IMR-90 (cell line): ENCODE measurements around the gene ATP1B3. TPM values are rescaled to one million over a fixed set of nuclear protein-coding genes. Genes with fewer than 3 reads are reported as not detected.

ENCODE experiments used
- ATAC-seq: fragments of 200-7000 bp; cut with Tn5 transposase; 2 replicates; pipeline ENCODE4 v1.9.1; 2020; ENCODE audit warnings: low read depth, mild to moderate bottlenecking, moderate library complexity
- BruUV-seq: library from RNA; stranded (reverse); fragments of 400-500 nt; replicated peaks from 2 replicates; lab custom pipeline; 2021; lab: Mats Ljungman, UMichigan
- CTCF ChIA-PET: fragments of 300-600 bp; formaldehyde crosslinking; extraction: SDS; loops from one replicate; lab custom pipeline; 2021; ENCODE audit warnings: antibody characterized with exemption; lab: Yijun Ruan, JAX
- POLR2A ChIA-PET: fragments of 300-600 bp; sonication (Branson Sonifier 250); formaldehyde crosslinking; loops from one replicate; lab custom pipeline; 2022; ENCODE audit warnings: antibody characterized with exemption; ENCODE audit not compliant: unreplicated experiment; lab: Charles Lee
- DNase-seq: peaks from one replicate; pipeline ENCODE4 v3.0.0; 2013
- H2AFZ ChIP-seq: replicated peaks from 2 replicates; pipeline ENCODE3; 2013; ENCODE audit warnings: low read length, mild to moderate bottlenecking; ENCODE audit not compliant: poor library complexity
- H2AK5ac ChIP-seq: 2 replicates; pipeline ENCODE4 v1.6.1; 2013; ENCODE audit warnings: low read depth, low read length, inconsistent platforms
- H2AK9ac ChIP-seq: replicated peaks from 2 replicates; pipeline ENCODE3; 2013; ENCODE audit warnings: mild to moderate bottlenecking, low read depth, low read length, moderate library complexity; ENCODE audit not compliant: poor library complexity
- H2BK120ac ChIP-seq: 2 replicates; pipeline ENCODE4 v1.6.1; 2013; ENCODE audit warnings: low read depth, low read length, inconsistent platforms
- H2BK15ac ChIP-seq: 3 replicates; pipeline ENCODE4 v1.6.1; 2013; ENCODE audit warnings: low read depth, low read length, inconsistent platforms
- H2BK20ac ChIP-seq: 2 replicates; pipeline ENCODE4 v1.6.1; 2013; ENCODE audit warnings: low read depth, mild to moderate bottlenecking, inconsistent platforms, low read length, moderate library complexity
- H2BK5ac ChIP-seq: 2 replicates; pipeline ENCODE4 v1.6.1; 2013; ENCODE audit warnings: mild to moderate bottlenecking, low read depth, low read length, inconsistent platforms; ENCODE audit not compliant: poor library complexity, severe bottlenecking
- H3K14ac ChIP-seq: replicated peaks from 2 replicates; pipeline ENCODE4 v1.6.1; 2013; ENCODE audit warnings: low read depth, low read length, inconsistent platforms
- H3K18ac ChIP-seq: 2 replicates; pipeline ENCODE4 v1.6.1; 2013; ENCODE audit warnings: low read depth, low read length, control low read depth
- H3K23ac ChIP-seq: 2 replicates; pipeline ENCODE4 v1.6.1; 2013; ENCODE audit warnings: low read depth, low read length, inconsistent platforms
- H3K27ac ChIP-seq: 2 replicates; pipeline ENCODE4 v1.5.1; 2013; ENCODE audit warnings: mild to moderate bottlenecking, control low read depth, low read length; ENCODE audit not compliant: insufficient read depth
- H3K27me3 ChIP-seq: 2 replicates; pipeline ENCODE4 v1.6.1; 2013; ENCODE audit warnings: low read length; ENCODE audit not compliant: control insufficient read depth, insufficient read depth
- H3K36me3 ChIP-seq: 2 replicates; pipeline ENCODE4 v1.6.1; 2013; ENCODE audit warnings: low read length, mixed read lengths; ENCODE audit not compliant: control insufficient read depth, insufficient read depth
- H3K4ac ChIP-seq: 2 replicates; pipeline ENCODE4 v1.6.1; 2013; ENCODE audit warnings: low read depth, low read length, inconsistent platforms
- H3K4me1 ChIP-seq: 2 replicates; pipeline ENCODE4 v1.6.1; 2013; ENCODE audit warnings: low read length, mixed read lengths; ENCODE audit not compliant: control insufficient read depth, insufficient read depth
- H3K4me2 ChIP-seq: 2 replicates; pipeline ENCODE4 v1.6.1; 2013; ENCODE audit warnings: low read depth, mild to moderate bottlenecking, control low read depth, low read length, moderate library complexity
- H3K4me3 ChIP-seq: 2 replicates; pipeline ENCODE4 v1.5.1; 2013; ENCODE audit warnings: low read depth, mild to moderate bottlenecking, control low read depth, low read length, moderate library complexity; ENCODE audit not compliant: insufficient read depth
- H3K56ac ChIP-seq: 2 replicates; pipeline ENCODE4 v1.6.1; 2013; ENCODE audit warnings: low read length, inconsistent platforms; ENCODE audit not compliant: insufficient read depth; ENCODE audit errors: extremely low read depth
- H3K79me1 ChIP-seq, 2 experiments: 2 replicates each; pipeline ENCODE4 v1.6.1; 2013; ENCODE audit warnings: low read length in 2 of 2, inconsistent platforms in 1 of 2, low read depth in 1 of 2
- H3K9ac ChIP-seq: 2 replicates; pipeline ENCODE4 v1.6.1; 2013; ENCODE audit warnings: low read depth, low read length, control low read depth
- H3K9me1 ChIP-seq: 2 replicates; pipeline ENCODE4 v1.6.1; 2013; ENCODE audit warnings: low read length, inconsistent platforms; ENCODE audit not compliant: insufficient read depth
- H3K9me3 ChIP-seq: 2 replicates; pipeline ENCODE4 v1.6.1; 2013; ENCODE audit warnings: low read length; ENCODE audit not compliant: control insufficient read depth, insufficient read depth
- H4K20me1 ChIP-seq: 2 replicates; pipeline ENCODE4 v1.6.1; 2013; ENCODE audit warnings: low read length, inconsistent platforms; ENCODE audit not compliant: insufficient read depth
- H4K5ac ChIP-seq: 2 replicates; pipeline ENCODE4 v1.6.1; 2013; ENCODE audit warnings: mild to moderate bottlenecking, low read depth, low read length, control low read depth
- H4K8ac ChIP-seq, 2 experiments: 2 replicates each; pipeline ENCODE4 v1.6.1; 2013; ENCODE audit warnings: low read depth in 2 of 2, low read length in 2 of 2, control low read depth in 1 of 2, inconsistent platforms in 1 of 2
- H4K91ac ChIP-seq: 2 replicates; pipeline ENCODE4 v1.6.1; 2013; ENCODE audit warnings: low read depth, low read length, inconsistent platforms; ENCODE audit not compliant: insufficient read depth
- BHLHE40 ChIP-seq: fragments of 150-350 bp; IDR thresholded peaks from 2 replicates; pipeline ENCODE4 v1.6.1; 2016; ENCODE audit warnings: mild to moderate bottlenecking, low read depth, low read length
- CEBPB ChIP-seq: IDR thresholded peaks from 2 replicates; pipeline ENCODE4 v1.6.1; 2012; ENCODE audit warnings: low read depth, low read length, improper control_type of control experiment
- CHD1 ChIP-seq: IDR thresholded peaks from 2 replicates; pipeline ENCODE4 v1.6.1; 2012; ENCODE audit warnings: low read depth, low read length, improper control_type of control experiment
- FOS ChIP-seq: fragments of 150-350 bp; IDR thresholded peaks from 2 replicates; pipeline ENCODE4 v1.6.1; 2016; ENCODE audit warnings: low read depth, low read length
- MAFK ChIP-seq: IDR thresholded peaks from 2 replicates; pipeline ENCODE4 v1.6.1; 2012; ENCODE audit warnings: low read depth, low read length, improper control_type of control experiment
- MAZ ChIP-seq: IDR thresholded peaks from 2 replicates; pipeline ENCODE4 v1.6.1; 2012; ENCODE audit warnings: low read depth, mild to moderate bottlenecking, low read length, improper control_type of control experiment, moderate library complexity, borderline replicate concordance
- MXI1 ChIP-seq: IDR thresholded peaks from 2 replicates; pipeline ENCODE4 v1.6.1; 2012; ENCODE audit warnings: low read depth, mild to moderate bottlenecking, low read length, moderate library complexity, borderline replicate concordance
- NFE2L2 ChIP-seq: fragments of 150-350 bp; IDR thresholded peaks from 2 replicates; pipeline ENCODE4 v1.6.1; 2016; ENCODE audit warnings: low read depth, mild to moderate bottlenecking, low read length
- POLR2A ChIP-seq: IDR thresholded peaks from 2 replicates; pipeline ENCODE4 v1.6.1; 2012; ENCODE audit warnings: mild to moderate bottlenecking, low read depth, low read length
- RAD21 ChIP-seq: IDR thresholded peaks from 2 replicates; pipeline ENCODE4 v1.6.1; 2012; ENCODE audit warnings: low read length, improper control_type of control experiment
- RCOR1 ChIP-seq: IDR thresholded peaks from 2 replicates; pipeline ENCODE4 v1.6.1; 2012; ENCODE audit warnings: mild to moderate bottlenecking, low read length, improper control_type of control experiment; ENCODE audit not compliant: insufficient replicate concordance
- RFX5 ChIP-seq: IDR thresholded peaks from 2 replicates; pipeline ENCODE4 v1.8.0; 2012; ENCODE audit warnings: low read depth, mild to moderate bottlenecking, low read length, moderate library complexity
- SMC3 ChIP-seq: fragments of 150-350 bp; IDR thresholded peaks from 2 replicates; pipeline ENCODE4 v1.6.1; 2016; ENCODE audit warnings: low read depth, mild to moderate bottlenecking, antibody characterized with exemption, low read length, moderate library complexity
- USF2 ChIP-seq: fragments of 150-350 bp; IDR thresholded peaks from 2 replicates; pipeline ENCODE4 v1.6.1; 2017; ENCODE audit warnings: mild to moderate bottlenecking, antibody characterized with exemption, low read length, low read depth
- dilution Hi-C: fragments of 300-500 bp; cut with HindIII; formaldehyde crosslinking; loops from one replicate; pipeline ENCODE4 v1.14.3; 2018; ENCODE audit warnings: low sequenced_read_pairs; ENCODE audit not compliant: unreplicated experiment
- in situ Hi-C: fragments of 300-500 bp; cut with MboI; formaldehyde crosslinking; loops from 3 replicates; pipeline ENCODE4 v1.14.3; 2019; ENCODE audit warnings: low sequenced_read_pairs, inconsistent platforms, mixed read lengths
- intact Hi-C: fragments of 100-400 bp; cut with micrococcal nuclease; formaldehyde crosslinking; loops from 2 replicates; pipeline ENCODE4 v1.10.0; 2022
- polyA plus RNA-seq, 3 experiments: library from polyadenylated mRNA; depleted of rRNA; stranded (reverse); fragments of >200 nt; gene quantifications; 2 replicates each; pipeline ENCODE4 v1.2.3, GENCODE V29; 2012; ENCODE audit warnings: low replicate concordance in 1 of 3
- total RNA-seq: library from RNA; depleted of rRNA; stranded (reverse); fragments of >200 nt; gene quantifications from 2 replicates; pipeline ENCODE4 v1.2.3, GENCODE V29; 2012
- TF ChIP-seq, protein P1 (sequence below): conservative IDR thresholded peaks from 2 replicates; pipeline ENCODE4 v1.5.1; 2012; ENCODE audit warnings: mild to moderate bottlenecking, low read depth, low read length, improper control_type of control experiment
- TF ChIP-seq, protein P2 (sequence below): fragments of 150-350 bp; IDR thresholded peaks from 2 replicates; pipeline ENCODE4 v1.6.1; 2016; ENCODE audit warnings: low read depth, mild to moderate bottlenecking, low read length, moderate library complexity, borderline replicate concordance

ATP1B3 gene
- total and polyA plus RNA-seq, 2 of the 4 experiments (the other 2 are of a cell fraction), result 64.3 to 126 TPM

GRCh38 chr3:141909408-141909807 is 33.0 kb downstream of the ATP1B3 start:
- Histone ChIP-seq H4K20me1 (no peaks in the 10 kb centered on the region; the same call in 1 of the 2 replicates), H2AK5ac (no peak overlapping the region), H2BK15ac (no peak overlapping the region), H3K14ac (no peak overlapping the region), H3K9me3 (no peaks in the 10 kb centered on the region), H3K9ac (no peak overlapping the region), H3K56ac (no peak overlapping the region), H2BK20ac (no peak overlapping the region), H3K4me2 (no peak overlapping the region), H3K27me3 (no peaks in the 10 kb centered on the region), H2BK5ac (no peak overlapping the region), H4K91ac (no peak overlapping the region), H3K9me1 (peaks cover 4% of the 10 kb centered on the region; the same call in 1 of the 2 replicates), H2BK120ac (no peak overlapping the region), H3K4ac (no peak overlapping the region), H3K79me1 (peaks cover 22 to 28% of the 10 kb centered on the region in 2 experiments), H3K18ac (no peak overlapping the region), H3K4me1 (0 out of 2 replicates have a peak, but pooled peaks cover 2% of the 10 kb centered on the region), H2AK9ac (no peak overlapping the region), H3K36me3 (peaks cover 24% of the 10 kb centered on the region), H3K27ac (no peak overlapping the region), H4K5ac (no peak overlapping the region), H3K23ac (no peak overlapping the region), H4K8ac (no peak overlapping the region), H2AFZ (no peak overlapping the region), H3K4me3 (no peak overlapping the region)
- CTCF ChIA-PET, result no interaction called here
- no TSS peak for BruUV-seq
- dilution Hi-C loops (no loop called here), intact Hi-C loops (no loop called here), in situ Hi-C loops (no loop called here)
- POLR2A ChIA-PET, result no interaction called here
- DNase-seq (no peak), ATAC-seq (no peak)
- TF ChIP-seq, protein P1, sequence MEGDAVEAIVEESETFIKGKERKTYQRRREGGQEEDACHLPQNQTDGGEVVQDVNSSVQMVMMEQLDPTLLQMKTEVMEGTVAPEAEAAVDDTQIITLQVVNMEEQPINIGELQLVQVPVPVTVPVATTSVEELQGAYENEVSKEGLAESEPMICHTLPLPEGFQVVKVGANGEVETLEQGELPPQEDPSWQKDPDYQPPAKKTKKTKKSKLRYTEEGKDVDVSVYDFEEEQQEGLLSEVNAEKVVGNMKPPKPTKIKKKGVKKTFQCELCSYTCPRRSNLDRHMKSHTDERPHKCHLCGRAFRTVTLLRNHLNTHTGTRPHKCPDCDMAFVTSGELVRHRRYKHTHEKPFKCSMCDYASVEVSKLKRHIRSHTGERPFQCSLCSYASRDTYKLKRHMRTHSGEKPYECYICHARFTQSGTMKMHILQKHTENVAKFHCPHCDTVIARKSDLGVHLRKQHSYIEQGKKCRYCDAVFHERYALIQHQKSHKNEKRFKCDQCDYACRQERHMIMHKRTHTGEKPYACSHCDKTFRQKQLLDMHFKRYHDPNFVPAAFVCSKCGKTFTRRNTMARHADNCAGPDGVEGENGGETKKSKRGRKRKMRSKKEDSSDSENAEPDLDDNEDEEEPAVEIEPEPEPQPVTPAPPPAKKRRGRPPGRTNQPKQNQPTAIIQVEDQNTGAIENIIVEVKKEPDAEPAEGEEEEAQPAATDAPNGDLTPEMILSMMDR, result no peak
- TF ChIP-seq RCOR1 (no peak), USF2 (no peak), BHLHE40 (no peak), CHD1 (no peak), FOS (no peak), CEBPB (no peak), RFX5 (no peak), MXI1 (no peak), MAFK (no peak), POLR2A (no peak), RAD21 (no peak), NFE2L2 (no peak), SMC3 (no peak), MAZ (no peak)
- TF ChIP-seq, protein P2, sequence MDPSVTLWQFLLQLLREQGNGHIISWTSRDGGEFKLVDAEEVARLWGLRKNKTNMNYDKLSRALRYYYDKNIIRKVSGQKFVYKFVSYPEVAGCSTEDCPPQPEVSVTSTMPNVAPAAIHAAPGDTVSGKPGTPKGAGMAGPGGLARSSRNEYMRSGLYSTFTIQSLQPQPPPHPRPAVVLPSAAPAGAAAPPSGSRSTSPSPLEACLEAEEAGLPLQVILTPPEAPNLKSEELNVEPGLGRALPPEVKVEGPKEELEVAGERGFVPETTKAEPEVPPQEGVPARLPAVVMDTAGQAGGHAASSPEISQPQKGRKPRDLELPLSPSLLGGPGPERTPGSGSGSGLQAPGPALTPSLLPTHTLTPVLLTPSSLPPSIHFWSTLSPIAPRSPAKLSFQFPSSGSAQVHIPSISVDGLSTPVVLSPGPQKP, result no peak
